AG09319 (cell line): ENCODE results near the gene SERTAD1.

Experiments used
- DNase-seq: peaks from one replicate; pipeline ENCODE4 v3.0.0-alpha.2; 2010; ENCODE audit warnings: low read depth; ENCODE audit errors: extremely low read depth
- CTCF ChIP-seq: IDR thresholded peaks from 2 replicates; pipeline ENCODE4 v1.5.1; 2011; ENCODE audit warnings: low read depth, mild to moderate bottlenecking, inconsistent platforms, low read length, moderate library complexity

The SERTAD1 gene

GRCh38 chr19:40419066-40419612, 6.7 kb downstream of the SERTAD1 start:
- no peak for TF ChIP-seq CTCF
- no peak for DNase-seq

GRCh38 chr19:40418040-40418439, 7.8 kb downstream of the SERTAD1 start:
- TF ChIP-seq CTCF, result no peak

DNA sequence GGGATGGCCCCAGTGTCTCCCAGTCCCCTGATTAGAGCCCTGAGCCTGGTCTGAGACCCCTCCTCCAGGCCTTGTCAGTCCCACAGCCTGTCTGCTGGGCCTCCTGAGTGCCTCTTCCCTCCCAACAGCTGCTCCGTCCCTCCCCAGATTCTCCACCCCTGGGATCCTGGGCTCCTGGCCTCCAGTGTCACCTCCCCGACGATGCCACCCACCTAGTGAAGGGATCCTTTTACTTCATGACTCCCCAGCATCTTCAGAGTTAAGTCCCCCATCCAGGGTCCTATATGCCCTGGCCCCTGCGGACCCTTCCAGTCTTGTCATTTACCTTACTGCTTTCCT, 8.2 kb downstream of the SERTAD1 start:
- DNase-seq, result no peak
- no peak for TF ChIP-seq CTCF

More at GRCh38 chr19:40418040-40418439, 7.8 kb downstream of the SERTAD1 start:
- no peak for DNase-seq

DNA sequence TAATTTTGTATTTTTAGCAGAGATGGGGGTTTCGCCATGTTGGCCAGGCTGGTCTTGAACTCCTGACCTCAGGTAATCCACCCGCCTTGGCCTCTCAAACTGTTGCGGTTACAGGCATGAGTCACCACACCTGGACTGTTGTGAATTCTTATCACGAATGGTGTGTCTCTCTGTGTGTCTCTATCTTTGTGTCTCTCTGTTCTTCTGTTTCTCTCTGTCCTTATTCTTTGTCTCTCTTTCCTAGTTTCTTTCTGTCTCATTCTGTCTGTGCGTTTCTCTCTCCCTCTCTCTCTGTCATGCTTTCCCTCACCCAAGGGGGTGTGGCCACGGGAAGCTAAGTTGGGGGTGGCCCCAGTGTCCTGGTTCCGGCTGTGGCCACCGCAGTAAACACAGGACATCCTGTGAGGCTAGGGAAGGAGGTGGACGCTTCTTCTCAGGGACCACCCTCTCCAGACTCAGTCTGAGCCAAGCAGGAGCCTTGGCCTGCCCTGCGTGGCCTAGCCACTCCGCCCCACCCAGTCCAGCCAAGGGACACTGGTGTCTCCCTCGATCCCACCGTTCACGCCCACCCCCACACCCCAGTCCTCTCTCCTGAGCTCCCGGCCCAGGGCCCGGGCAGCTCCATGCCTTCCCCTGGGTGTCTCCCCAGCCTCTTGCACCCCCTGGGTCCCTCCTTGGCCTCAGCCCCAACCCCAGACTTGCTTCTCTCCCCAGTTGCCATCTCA, 8.7 kb downstream of the SERTAD1 start:
- no peak for DNase-seq
- no peak for TF ChIP-seq CTCF

DNA sequence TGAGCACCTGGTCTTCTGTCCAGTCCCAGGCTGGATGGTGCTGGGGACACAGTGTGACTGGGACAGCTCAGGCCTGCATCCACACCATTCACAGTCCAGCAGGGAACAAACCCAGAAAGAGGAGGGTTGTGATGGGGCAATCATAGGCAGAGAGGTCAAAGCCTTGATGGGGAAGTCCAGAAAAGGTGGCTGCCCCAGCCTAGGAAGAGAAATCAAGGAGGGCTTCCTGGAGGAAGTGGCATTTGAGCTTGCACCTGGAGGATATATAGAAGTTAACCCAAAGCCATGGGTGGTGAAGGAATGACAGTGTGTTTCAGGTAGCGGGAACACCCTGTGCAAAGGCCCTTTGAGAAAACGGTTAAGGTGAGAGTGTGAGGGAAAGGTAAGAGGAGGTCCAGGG, 10.0 kb downstream of the SERTAD1 start:
- DNase-seq, result no peak
- no peak for TF ChIP-seq CTCF

DNA sequence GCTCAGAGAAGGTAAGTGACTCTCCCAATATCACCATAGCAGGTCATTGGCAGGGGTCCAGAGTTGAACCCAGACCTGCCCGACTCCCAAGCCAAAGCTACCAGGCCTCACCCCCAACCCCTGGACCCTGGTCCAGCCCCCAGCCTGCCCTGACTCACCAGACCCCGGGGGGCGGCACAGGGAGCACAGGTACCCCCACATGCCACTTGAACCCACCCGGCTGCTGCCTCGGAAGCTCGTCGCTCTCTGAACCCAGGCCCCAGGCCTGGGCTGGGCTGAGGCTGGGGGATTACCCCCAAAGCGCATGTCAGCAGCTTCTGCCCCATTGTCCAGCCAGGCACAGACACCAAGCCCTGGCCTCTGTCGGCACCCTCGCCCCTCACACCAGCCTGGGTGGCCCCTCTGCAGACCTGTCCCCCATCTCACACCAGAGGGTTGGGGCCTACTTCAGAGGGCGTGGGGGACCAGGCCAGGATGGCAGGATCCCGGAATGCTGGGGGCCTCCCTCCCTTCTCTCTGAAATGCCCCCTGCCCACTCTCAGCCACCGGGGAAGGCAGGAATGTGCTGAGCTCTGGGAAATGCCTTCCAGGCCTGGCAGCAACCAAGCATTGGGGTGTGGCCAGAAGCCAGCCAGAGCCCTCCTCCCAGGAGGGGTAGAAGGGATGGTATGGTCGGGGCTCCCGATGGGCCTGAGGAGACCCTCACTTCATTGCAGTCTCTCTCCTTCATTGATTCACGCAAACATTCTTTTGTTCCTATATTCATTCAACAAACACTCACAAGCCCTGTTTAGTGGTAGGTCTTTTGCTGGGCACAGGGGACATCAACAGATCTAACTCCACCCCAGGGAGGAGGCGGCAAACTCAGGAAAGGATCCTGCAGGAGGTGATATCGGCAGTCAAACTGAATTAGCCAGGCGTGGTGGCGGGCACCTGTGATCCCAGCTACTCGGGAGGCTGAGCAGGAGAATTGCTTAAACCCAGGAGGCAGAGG, 11.0 kb downstream of the SERTAD1 start:
- no peak for DNase-seq
- TF ChIP-seq CTCF, result no peak
